H1 (cell line): Measurements from ENCODE around the gene FOSL1. TPM values are rescaled to one million over a fixed set of nuclear protein-coding genes. Genes with fewer than 3 reads are reported as not detected.

Experiments
- CBX5 ChIP-seq: fragments of 300-800, 300-1000 bp; sonication (generic); IDR thresholded peaks from 2 replicates; pipeline ENCODE4 v1.7.1; 2016; ENCODE audit warnings: antibody characterized with exemption, low read length, low read depth
- CHD7 ChIP-seq: fragments of 300-600 bp; sonication (generic); IDR thresholded peaks from 2 replicates; pipeline ENCODE4 v1.7.1; 2012; ENCODE audit warnings: low read length, moderate library complexity, mild to moderate bottlenecking, inconsistent platforms; ENCODE audit not compliant: insufficient replicate concordance
- HDAC2 ChIP-seq, 2 experiments: fragments of 300-600 bp in 1 of 2; sonication (generic) in 1 of 2; IDR thresholded peaks; 2 replicates each; pipeline ENCODE4 v1.6.1; 2011 to 2012; ENCODE audit warnings: low read depth in 2 of 2, low read length in 2 of 2, mild to moderate bottlenecking in 2 of 2, moderate library complexity in 2 of 2, borderline replicate concordance in 1 of 2, inconsistent platforms in 1 of 2
- HDAC6 ChIP-seq: IDR thresholded peaks from one replicate; pipeline ENCODE4 v1.7.1; 2012; ENCODE audit warnings: low read depth, mild to moderate bottlenecking, inconsistent platforms, low read length, moderate library complexity
- NRF1 ChIP-seq: IDR thresholded peaks from 2 replicates; pipeline ENCODE4 v1.6.1; 2011; ENCODE audit warnings: mild to moderate bottlenecking, low read depth, low read length, improper control_type of control experiment
- TAF1 ChIP-seq: IDR thresholded peaks from 2 replicates; pipeline ENCODE4 v1.6.1; 2011; ENCODE audit warnings: mild to moderate bottlenecking, low read depth, low read length
- polyA plus RNA-seq, 7 experiments: library from polyadenylated mRNA; depleted of rRNA in 3 of 7; stranded (reverse) in 5 of 7; unstranded in 2 of 7; fragments of >200 nt in 5 of 7; fragments of 200-250 nt in 2 of 7; gene quantifications; 1 replicate in 5 of 7; 2 replicates in 1 of 7; 4 replicates in 1 of 7; pipeline versions ENCODE4 v1.2.1 to v1.2.3, GENCODE V29; 2011 to 2013; ENCODE audit warnings: missing spikeins in 2 of 7, mixed read lengths in 2 of 7
- total RNA-seq: library from RNA; stranded (reverse); fragmentation: NEBNext Ultra II Directional; extraction: Animal tissue kit (Norgen Biotek cat#: 25700); gene quantifications from 2 replicates; pipeline ENCODE4 v1.2.1, GENCODE V29; 2021

Gene FOSL1
- total and polyA plus RNA-seq, 2 of the 8 experiments (the other 6 are each of a cell fraction or from before 2014, with no cell fraction given): 6.3 to 7.2 TPM

- TF ChIP-seq CHD7: no peak
- TF ChIP-seq CBX5: no peak
- peak; percentile 71 for TF ChIP-seq TAF1
- TF ChIP-seq HDAC2 (IDR thresholded peaks at IDR 0.05; ENCODE audit: borderline replicate concordance in 1 of 2, low read depth in 2 of 2, low read length in 2 of 2): no peak
- no peak for TF ChIP-seq HDAC6
- TF ChIP-seq NRF1: no peak
Observed at GRCh38 chr11:65945430-65945911, 45.3 kb upstream of the FOSL1 start, which contains the start of gene TSGA10IP (continued).
